Activated T-cell treated with anti-CD3 and anti-CD28 coated beads, Interleukin-2, amount 50 U/mL, for 48 hours (primary cell): ENCODE results near the gene MADCAM1.
"Not testable (repeated sequence)": the region's sequence is repeated elsewhere in the genome, so short reads cannot be mapped to it uniquely, and the experiment has no call there.

Source experiments
- DNase-seq, 2 experiments: peaks; one replicate each; pipeline ENCODE4 v3.0.0-alpha.2; 2020

Gene MADCAM1

DNA sequence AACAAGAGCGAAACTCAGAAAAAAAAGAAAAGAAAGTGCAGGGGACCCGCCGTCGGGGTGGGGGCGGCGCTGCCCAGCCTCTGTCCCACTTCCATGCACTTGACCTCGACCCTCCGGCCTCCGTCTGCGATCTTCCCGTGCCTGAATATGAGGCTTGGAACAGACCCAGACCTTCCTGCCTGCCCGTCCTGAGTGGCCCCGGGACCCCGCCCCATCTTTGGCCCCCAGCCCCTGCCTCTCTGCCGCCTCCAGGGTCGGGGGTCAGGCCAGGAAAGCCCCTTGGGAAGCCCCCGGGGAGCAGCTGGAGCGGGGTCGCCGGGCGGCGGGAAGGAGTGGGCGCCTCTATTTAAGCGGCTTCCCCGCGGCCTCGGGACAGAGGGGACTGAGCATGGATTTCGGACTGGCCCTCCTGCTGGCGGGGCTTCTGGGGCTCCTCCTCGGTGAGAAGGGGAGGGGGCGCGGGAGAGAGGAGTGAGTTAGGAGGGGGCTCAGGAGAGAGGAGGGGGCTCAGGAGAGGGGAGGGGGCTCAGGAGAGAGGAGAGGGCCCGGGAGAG lies at the start of gene MADCAM1:
MADCAM1 (plus strand) TSS at position 375 of the 554 bp plus-strand sequence; CDS start at position 389, 14 bp downstream.
- no peak for DNase-seq

DNA sequence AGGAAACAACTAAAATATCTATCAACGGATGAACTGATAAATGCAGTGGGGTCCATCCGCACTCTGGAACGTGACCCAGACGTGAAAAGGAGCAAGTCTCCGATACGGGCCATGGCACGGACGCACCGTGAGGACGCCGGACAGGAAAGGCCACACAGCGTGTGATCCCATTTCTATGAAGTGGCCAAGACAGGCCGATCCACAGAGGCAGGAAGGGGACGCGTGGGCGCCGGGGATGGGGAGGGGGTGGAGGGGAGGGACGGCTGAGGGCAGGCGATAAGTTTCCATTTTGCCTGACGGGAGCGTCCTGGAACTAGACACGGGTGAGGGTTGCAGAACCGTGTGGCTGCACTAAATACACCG lies 49.2 kb upstream of the MADCAM1 start:
- DNase-seq: no peak

DNA sequence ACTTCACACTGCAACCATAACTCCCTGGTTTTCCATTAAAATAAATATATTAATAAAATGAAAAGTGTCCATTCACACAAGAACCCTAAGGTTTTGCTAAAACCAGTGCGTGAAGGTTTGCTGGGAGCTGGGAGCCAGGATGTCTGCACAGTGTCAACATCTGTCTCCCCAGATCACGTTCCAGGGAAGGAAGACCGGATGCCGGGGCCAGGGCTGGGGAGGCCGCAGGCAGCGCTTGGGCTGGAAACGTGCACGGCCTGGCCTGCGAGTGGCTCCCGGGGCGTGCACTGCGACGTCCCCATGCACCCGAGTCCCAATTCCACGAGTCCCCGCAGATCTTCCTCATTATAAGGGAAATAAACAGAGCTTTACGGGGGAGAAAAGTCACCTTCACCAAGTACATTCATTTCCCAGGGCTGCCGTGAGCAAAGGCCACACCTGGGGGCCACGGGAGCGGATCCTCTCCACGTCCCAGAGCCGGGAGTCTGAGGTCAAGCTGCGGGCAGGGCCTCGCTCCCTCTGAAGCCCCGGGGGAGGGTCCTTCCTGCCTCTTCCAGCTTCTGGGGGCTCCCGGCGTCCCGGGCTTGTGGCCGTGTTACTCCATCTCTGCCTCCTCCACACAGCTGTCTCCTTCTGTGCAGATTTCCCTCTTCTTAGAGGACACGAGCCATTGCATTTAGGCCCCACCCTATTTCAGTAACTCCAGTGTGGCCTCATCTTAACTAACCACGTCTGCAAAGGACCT lies 48.3 kb upstream of the MADCAM1 start:
- DNase-seq: no peak

DNA sequence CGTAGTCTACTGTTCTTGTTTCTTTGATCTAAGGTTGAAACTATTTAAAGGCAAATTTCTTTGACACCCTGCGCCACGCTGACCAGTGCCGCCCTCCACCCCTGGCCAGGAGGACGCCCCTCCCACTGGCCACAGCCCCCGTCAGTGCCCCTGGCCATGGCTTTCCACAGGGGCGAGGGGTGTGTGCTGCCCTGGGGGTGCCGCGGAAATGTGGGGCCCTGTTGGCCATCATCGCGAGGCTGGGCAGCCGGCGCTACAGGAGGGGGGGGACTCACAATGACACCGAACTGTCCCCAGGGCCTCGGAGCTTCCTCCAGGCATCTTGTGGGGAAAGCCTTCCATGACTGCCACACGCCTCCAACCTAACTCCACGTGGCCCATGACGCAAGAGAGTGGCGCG lies 46.4 kb upstream of the MADCAM1 start:
- DNase-seq: no peak

DNA sequence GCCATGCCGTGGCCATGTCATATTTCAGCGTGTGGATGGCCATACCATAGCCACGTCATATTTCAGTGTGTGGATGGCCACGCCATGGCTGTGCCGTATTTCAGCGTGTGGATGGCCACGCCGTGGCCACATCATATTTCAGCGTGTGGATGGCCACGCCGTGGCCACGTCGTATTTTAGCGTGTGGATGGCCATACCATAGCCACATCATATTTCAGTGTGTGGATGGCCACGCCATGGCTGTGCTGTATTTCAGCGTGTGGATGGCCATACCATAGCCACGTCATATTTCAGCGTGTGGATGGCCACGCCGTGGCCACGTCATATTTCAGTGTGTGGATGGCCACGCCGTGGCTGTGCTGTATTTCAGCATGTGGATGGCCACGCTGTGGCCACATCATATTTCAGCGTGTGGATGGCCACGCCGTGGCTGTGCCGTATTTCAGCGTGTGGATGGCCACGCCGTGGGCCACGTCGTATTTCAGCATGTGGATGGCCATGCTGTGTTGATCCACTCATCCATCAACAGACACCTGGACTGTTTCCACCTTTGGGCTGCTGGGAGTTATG lies 45.3 kb upstream of the MADCAM1 start:
- DNase-seq: not testable (repeated sequence)

DNA sequence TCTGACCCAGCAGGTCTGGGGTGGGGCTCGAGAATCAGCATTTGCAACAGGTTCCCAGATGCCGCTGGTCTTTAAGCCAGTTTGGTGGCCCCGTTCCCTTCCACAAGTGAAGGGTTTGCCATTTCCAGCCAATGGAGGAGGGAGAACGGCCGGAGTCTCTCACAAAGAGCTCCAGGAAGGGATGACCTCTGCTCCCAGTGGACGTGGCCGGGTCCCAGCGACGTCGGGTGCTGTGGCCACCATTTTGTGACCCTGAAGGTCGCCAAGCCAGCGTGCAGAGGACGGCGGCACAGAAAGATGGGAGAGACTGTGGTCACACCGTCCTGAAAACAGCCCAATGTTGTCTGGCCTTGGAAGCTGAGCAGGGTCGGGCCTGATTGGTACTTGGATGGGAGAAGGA lies 43.5 kb upstream of the MADCAM1 start:
- DNase-seq: no peak

DNA sequence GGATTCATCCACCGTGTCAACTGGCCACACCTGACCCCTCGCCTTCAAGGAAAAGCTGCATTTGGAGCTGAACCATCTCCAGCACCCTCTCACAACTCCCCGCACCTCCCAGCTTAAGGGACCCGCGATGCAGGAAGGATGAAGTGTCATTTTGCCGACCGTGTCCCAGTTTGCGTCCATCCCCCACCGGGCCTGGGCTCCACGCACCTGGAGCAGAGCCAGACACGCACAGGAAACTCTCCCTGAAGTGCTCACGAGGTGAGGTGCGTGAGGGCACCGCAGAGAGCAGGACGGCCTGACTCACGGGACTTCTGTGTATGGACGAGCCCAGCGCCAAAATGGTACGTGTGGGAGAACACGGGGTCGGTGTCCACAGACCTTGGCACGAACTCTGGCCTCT lies 42.7 kb upstream of the MADCAM1 start:
- DNase-seq: no peak

DNA sequence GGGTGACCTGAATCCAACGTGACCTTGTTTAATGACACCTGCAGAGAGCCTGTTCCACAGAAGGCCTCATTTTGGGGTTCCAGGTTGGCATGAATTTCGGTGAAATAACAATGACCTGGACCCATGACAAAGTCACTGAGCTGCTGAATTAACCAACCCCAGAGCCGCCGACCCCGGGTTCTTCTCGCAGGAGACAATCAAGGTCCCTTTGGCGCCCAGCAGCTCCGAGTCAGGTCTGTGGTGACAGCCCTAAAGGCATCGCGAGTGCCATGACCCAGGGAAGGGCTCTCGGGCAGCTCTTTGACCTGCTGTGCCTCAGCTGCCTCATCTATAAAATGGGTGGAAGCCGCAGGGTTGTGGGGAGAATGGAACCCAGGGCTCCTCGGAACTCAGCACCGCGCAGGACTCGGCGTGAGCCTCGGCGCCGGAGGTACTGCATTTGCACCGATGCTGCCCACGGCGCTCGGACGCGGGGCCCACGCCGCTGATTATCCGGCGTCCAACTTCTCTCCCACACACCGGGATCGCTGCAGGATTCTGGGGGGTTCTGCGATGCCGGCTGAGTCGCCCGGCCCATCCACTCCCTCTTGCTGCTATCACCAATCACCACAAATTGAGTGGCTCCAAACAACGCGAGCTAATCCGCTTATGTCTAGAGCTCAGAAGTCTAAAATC lies 41.1 kb upstream of the MADCAM1 start:
- DNase-seq: no peak

DNA sequence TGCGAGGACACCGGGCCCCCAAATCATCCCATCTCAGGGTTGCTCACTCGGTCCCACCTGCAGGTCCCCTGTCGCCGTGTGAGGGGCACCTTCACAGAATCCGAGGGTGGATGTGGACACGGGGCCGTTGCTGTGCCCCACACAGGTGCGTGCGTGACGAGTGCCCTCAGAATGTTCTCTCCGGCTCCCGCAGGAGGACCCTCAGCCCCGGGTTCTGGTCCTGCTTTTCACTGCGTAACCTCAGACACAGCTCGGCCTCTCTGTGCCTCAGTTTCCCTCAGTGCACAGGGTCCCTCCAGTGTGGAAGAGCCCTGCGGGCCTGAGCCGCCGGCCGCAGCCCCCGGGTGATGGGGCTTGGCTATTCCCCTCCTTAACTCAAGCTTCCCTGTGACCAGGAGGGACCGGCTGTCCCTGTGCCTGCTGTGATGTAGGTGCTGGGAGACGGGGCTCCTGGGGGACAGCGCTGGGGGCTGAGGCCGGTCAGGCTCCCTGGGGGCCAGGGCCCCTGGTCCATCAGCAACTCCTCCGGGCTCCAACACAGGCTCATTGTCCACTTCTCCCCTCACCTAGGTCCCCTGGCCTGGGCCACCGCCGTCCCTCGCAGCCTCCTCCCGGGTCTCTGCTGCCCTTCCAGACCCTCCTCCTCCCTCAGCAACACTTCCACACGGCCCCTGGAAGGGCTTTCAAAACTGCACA lies 40.3 kb upstream of the MADCAM1 start:
- no peak for DNase-seq

DNA sequence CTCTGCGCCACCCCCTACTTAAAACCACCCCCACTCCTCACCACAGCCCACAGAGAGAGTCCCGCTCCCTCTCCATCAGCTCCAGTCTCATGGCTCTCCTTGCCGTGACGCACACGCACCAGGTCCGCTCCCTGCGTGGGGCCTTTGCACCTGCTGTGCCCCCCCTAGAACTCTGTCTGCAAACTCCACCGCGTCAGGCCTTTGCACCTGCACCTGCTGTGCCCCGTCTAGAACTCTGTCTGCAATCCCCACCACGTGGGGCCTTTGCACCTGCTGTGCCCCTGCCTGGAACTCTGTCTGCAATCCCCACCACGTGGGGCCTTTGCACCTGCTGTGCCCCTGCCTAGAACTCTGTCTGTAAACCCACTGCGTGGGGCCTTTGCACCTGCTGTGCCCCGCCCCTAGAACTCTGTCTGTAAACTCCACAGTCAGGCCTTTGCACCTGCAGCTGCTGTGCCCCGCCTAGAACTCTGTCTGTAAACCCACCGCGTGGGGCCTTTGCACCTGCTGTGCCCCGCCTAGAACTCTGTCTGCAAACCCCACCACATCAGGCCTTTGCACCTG lies 39.7 kb upstream of the MADCAM1 start:
- DNase-seq: no peak

DNA sequence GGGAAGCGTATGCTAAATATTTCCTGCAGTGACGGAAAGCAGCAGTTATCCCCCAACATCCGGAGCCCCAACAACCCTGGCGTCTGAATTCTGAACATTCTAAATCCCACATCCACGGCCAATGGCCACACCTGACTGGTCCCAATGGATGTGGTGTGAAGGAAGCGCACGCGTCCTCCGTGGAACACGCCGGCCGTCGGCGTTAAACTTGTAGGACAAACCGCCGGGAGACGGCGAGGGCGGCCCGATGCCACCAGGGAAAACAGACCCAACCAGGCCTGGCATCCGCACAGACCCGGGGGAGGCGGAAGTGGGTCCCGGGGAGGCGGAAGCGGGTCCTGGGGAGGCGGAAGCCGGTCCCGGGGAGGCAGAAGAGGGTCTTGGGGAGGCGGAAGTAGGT lies 38.6 kb upstream of the MADCAM1 start:
- DNase-seq: no peak

DNA sequence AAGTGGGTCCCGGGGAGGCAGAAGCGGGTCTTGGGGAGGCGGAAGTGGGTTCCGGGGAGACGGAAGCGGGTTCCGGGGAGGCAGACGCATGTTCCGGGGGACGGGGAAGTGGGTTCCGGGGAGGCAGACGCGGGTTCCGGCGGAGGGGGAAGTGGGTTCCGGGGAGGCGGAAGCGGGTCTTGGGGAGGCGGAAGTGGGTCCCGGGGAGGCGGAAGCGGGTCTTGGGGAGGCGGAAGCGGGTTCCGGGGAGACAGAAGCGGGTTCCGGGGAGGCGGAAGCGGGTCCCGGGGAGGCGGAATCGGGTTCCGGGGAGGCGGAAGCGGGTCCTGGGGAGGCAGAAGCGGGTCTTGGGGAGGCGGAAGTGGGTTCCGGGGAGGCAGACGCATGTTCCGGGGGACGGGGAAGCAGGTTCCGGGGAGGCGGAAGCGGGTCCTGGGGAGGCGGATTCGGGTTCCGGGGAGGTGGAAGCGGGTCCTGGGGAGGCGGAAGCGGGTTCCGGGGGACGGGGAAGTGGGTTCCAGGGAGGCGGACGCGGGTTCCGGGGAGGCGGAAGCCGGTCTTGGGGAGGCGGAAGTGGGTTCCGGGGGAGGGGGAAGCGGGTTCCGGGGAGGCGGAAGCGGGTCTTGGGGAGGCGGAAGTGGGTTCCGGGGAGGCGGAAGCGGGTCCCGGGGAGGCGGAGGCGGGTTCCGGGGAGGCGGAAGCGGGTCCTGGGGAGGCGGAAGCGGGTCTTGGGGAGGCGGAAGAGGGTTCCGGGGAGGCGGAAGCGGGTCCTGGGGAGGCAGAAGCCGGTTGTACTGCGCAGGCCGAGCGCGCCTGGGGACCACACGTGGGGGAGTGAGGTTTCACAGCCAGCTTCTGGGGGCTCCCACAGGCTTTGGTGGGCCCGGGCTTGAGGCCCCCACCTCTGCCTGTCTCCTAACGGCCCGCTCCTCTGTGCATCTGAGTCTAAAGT lies 37.9 kb upstream of the MADCAM1 start:
- DNase-seq: no peak

DNA sequence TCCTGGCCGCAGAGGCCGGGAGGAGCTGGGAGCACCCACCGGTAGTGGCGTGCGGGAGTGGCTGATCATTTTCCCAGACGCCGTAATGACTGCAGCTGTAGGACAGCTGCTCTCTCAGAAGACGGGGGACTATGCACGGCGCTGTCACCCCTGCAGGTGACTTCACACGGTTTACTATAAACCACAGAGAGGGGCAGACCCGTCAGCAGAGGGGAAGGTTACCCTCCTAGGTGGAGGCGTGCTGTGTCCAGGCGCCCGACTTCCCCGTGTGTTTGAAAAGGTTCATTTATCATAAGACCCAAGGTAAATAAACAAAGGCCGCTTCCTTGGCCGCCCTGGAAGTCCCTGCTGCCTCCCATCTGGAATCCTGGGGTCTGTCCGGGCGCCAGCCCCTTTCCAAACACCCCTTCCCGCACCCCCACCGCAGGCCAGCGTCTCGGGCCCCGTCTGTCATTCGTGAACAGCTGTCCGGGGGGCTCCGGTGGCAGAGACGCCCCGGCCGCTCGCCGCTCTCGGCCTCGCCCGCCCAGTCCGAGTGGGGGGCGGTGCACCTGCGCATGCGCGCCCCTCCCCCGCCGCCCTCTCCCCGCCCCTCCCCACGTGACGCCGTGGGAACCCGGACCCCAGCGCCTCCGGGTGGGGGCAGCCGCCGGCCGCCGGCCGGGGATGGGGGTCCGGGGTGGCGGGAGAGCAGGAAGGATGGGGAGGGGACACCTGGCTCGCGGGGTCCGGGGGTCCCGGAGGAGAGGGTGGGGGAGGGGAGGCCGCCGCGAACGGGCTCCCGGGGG lies 36.4 kb upstream of the MADCAM1 start:
- DNase-seq: peak; percentile 42 to 58

DNA sequence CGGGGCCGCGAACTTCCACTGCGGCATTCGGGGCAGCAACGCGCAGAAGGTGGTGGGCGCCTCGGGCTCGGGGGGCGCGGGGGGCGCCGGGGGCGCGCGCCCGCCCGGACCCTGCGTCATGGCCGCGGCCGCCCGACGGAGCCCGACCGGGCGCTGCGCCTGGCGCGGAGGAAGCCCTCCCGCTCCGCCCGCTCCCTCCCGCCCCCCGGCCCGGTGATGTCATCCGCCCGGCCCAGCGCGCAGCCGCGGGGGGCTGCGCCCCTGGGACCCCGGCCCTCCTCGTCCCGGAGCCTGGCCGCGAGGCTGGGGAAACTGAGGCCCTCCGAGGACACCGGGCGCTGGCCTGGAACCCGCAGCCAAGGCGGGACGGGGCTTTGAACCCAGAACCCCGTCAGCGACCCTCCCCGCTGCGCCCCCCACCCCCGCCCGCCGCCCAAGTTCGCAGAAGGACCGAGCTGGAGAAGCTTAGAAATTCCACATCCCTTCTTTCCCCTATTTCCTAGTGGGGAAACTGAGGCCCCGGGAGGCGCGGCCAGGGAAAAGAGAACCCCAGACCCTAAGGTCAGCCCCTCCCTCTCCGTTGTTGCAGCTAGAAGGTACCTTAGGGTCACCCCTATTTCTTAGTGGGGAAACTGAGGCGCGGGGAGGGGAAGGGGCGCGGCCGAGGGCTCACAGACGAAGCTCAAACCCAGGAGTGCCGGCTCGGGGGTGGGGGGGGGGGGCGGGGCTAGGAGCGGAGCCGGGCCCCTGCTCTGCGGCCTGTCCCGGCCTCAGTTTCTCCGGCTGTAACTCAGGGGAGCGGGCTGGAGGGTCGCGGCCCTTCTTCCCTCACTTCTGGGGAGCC lies 35.2 kb upstream of the MADCAM1 start, which contains the start of gene SHC2:
SHC2 (minus strand) TSS at position 157 of the 844 bp plus-strand sequence; CDS start at position 120, 37 bp downstream.
- no peak for DNase-seq

DNA sequence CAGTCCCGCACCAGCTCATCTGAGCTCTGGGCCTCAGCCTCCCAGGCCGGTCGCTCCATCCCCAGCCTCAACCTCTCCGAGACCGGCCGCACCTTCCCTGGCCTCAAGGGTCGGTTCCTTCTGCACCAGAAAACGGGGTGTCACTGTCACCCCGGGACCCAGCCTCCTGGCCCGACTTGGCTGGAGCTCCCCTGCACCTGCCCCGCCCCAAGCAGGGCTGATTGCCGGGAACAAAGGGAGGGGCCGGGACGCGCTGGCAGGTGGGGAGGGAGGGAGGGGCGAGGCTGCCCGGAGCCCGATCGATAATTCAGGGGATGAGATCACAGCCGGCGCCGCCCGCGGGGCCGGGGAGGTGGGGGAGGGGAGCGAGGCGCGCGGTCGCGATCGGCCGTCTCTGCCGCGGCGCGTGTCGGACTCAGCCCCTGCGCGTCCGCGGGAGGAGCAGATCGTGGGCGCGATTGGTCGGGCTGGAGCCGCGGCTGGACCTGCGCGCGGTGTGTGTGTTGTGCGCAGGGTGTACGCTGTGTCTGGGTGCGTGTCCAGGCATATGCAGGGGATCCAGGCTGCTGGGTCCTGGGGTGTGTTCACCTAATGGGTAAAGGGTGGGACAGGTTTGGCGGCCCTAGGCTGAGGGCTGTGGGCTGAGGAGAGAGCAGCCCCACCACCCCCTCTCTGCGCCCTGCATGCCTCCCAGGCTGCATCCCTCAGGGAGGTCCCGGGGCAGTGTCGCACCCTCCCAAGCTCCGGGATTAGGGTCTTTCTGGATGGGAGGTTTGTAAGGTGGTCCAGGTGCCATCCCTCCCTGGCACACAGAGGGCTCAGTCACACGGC lies 34.4 kb upstream of the MADCAM1 start:
- peak; percentile 26 to 34 for DNase-seq

DNA sequence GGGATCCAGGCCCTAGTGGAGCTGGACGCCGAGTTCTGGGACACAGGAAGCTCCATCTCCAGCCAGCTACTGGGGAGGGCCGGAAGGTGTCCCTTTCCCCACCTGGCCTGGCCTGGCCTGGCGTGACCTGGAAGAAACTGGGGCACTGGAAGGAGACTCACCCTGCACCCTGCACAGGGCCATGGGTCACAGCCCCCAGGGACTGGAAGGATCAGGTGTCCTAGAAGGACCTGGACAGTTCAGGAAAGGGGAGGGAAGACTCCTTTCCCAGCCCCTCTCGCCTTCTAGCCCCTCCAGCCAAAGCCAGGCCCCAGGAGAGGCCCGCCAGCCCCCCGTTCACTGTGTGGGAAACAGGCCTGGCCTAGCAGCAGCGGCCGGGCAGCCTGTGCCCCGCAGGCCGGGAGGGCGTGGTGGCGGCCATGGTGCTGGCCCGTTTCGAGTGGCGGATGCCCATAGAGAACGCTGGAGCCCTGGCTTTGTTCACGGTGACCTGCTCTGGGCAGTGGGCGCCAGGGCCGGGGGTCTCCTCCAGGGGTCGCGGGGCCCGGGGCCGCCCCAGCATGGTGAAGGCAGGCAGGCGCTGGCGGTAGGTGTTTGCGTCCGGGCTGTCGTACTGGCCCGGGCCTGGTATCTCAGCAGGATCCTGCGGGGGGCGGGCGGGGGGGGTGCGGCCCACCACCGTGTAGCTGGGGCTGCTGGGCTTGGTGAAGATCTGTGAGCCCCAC lies 32.6 kb upstream of the MADCAM1 start:
- no peak for DNase-seq

DNA sequence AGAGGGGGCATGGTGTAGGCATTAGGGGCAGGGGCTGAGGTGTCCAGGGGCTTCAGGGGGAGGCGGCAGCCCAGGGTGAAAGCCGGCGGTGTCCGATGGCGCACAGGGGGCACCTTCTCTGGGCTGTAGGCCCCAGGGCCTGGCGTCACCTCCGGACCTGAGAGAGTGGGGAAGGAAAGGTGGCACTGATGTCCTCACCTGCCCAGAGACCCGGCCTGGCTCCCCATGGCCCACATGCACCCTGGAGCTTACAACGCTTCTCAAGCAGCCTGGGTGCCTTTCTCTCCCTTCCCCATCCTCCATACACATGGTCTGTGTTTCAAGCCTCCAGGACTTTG lies 32.1 kb upstream of the MADCAM1 start:
- DNase-seq: no peak
